ENCODE results near the gene MYO18A. TPM values are rescaled to one million over a fixed set of nuclear protein-coding genes. Genes with fewer than 3 reads are reported as not detected.

MYO18A gene
- total RNA-seq, 1 donor, result 39.8 TPM

DNA sequence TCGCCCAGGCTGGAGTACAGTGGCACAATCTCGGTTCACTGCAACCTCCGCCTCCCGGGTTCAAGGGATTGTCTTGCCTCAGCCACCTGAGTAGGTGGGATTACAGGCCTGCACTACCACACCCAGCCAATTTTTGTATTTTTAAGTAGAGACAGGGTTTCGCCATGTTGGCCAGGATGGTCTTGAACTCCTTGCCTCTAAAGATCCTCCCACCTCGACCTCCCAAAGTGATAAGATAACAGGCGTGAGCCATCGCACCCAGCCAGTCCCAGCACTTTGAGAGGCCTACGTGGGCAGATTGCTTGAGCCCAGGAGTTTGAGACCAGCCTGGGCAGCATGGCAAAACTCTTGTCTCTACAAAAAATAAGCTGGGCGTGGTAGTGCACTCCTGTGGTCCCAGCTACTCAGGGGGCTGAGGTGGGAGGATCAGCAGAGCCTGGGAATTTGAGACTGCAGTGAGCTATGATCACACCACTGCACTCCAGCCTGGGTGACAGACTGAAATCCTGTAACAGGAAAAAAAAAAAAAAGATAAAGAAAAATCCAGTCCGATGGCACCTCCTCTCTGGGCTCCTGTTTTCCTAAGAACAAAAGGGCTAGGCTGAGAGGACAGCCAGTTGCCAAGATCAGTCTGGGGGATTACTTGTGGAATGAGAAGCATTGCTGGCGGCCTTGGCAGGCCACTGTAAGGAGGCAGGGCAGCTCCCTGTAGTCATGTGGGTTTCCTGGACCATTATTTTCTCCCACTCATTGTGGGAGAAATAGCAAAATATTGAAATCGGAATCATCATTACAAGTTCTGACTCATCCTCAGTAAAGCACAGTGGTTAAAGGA is 140.2 kb downstream of the MYO18A start:
- Histone ChIP-seq H3K4me3 (ENCODE audit: insufficient read depth, low read length) (no peak overlapping the region), H2AFZ (ENCODE audit: low read length) (no peak overlapping the region), H3K36me3 (ENCODE audit: insufficient read depth, low read length) (no peaks in the 10 kb centered on the region), H3K27me3 (ENCODE audit: insufficient read depth, low read length) (peaks cover 41% of the 10 kb centered on the region), H3K27ac (ENCODE audit: low read depth, low read length) (peak overlapping the region; percentile 43), H3K79me2 (ENCODE audit: insufficient read depth, low read length) (no peaks in the 10 kb centered on the region), H3K4me2 (ENCODE audit: insufficient read depth, low read length) (peak overlapping the region; percentile 20), H3K4me1 (ENCODE audit: insufficient read depth, low read length) (peaks cover 30% of the 10 kb centered on the region), H3K9me3 (ENCODE audit: low read depth, low read length) (peaks cover under 1% of the 10 kb centered on the region), H4K20me1 (ENCODE audit: insufficient read depth, low read length) (no peaks in the 10 kb centered on the region)
- DNase-seq (ENCODE audit: insufficient read length, low spot score, missing footprints), result peak; percentile 94
- TF ChIP-seq CTCF (IDR thresholded peaks at IDR 0.05; ENCODE audit: extremely low read depth, low read depth, low read length), result no peak

GRCh38 chr17:29038085-29038795 is 142.0 kb downstream of the MYO18A start:
- no peak overlapping the region for H3K27ac ChIP-seq (ENCODE audit: low read depth, low read length)
- no peak for DNase-seq (ENCODE audit: insufficient read length, low spot score, missing footprints)
- H3K9me3 ChIP-seq (ENCODE audit: low read depth, low read length), result peaks cover 8% of the 10 kb centered on the region
- H3K36me3 ChIP-seq (ENCODE audit: insufficient read depth, low read length), result no peaks in the 10 kb centered on the region
- no peak for TF ChIP-seq CTCF (IDR thresholded peaks at IDR 0.05; ENCODE audit: extremely low read depth, low read depth, low read length)
- H3K79me2 ChIP-seq (ENCODE audit: insufficient read depth, low read length), result no peaks in the 10 kb centered on the region
- peaks cover 55% of the 10 kb centered on the region for H3K27me3 ChIP-seq (ENCODE audit: insufficient read depth, low read length)
- no peak overlapping the region for H3K4me3 ChIP-seq (ENCODE audit: insufficient read depth, low read length)
- no peak overlapping the region for H2AFZ ChIP-seq (ENCODE audit: low read length)
- H3K4me1 ChIP-seq (ENCODE audit: insufficient read depth, low read length), result peaks cover 24% of the 10 kb centered on the region
- H3K4me2 ChIP-seq (ENCODE audit: insufficient read depth, low read length), result no peak overlapping the region
- H4K20me1 ChIP-seq (ENCODE audit: insufficient read depth, low read length), result no peaks in the 10 kb centered on the region

- Histone ChIP-seq H3K79me2 (ENCODE audit: insufficient read depth, low read length) (no peaks in the 10 kb centered on the region), H3K4me3 (ENCODE audit: insufficient read depth, low read length) (no peak overlapping the region), H2AFZ (ENCODE audit: low read length) (no peak overlapping the region), H3K36me3 (ENCODE audit: insufficient read depth, low read length) (no peaks in the 10 kb centered on the region), H3K4me1 (ENCODE audit: insufficient read depth, low read length) (peaks cover 19% of the 10 kb centered on the region), H3K9me3 (ENCODE audit: low read depth, low read length) (peaks cover 8% of the 10 kb centered on the region), H3K27me3 (ENCODE audit: insufficient read depth, low read length) (peaks cover 60% of the 10 kb centered on the region), H3K27ac (ENCODE audit: low read depth, low read length) (no peak overlapping the region), H3K4me2 (ENCODE audit: insufficient read depth, low read length) (no peak overlapping the region), H4K20me1 (ENCODE audit: insufficient read depth, low read length) (no peaks in the 10 kb centered on the region)
- DNase-seq (ENCODE audit: insufficient read length, low spot score, missing footprints), result no peak
- no peak for TF ChIP-seq CTCF (IDR thresholded peaks at IDR 0.05; ENCODE audit: extremely low read depth, low read depth, low read length)
Observed at GRCh38 chr17:29037739-29038084, 142.5 kb downstream of the MYO18A start.

DNA sequence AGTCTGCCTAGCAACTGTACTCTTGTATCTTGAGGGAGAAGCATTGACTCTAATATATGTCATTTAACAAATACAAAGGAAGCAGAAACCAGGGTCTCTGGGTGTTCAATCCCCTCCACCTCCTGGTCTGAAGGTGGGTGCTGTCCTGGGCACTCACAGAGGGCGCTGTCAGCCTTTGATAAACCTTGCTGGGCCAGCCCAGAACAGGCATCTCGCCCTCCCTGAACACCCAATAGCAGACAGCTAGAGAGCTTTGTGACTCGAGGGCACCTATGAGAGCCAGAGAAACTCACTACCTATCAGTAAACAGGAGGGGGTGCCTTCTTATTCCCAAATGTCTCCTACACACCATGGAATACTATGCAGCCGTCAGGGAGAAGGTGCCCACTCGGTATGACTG is 143.6 kb downstream of the MYO18A start:
- DNase-seq (ENCODE audit: insufficient read length, low spot score, missing footprints), result no peak
- peaks cover 71% of the 10 kb centered on the region for H3K27me3 ChIP-seq (ENCODE audit: insufficient read depth, low read length)
- no peak overlapping the region for H3K4me2 ChIP-seq (ENCODE audit: insufficient read depth, low read length)
- no peaks in the 10 kb centered on the region for H4K20me1 ChIP-seq (ENCODE audit: insufficient read depth, low read length)
- H3K9me3 ChIP-seq (ENCODE audit: low read depth, low read length), result peaks cover 8% of the 10 kb centered on the region
- H2AFZ ChIP-seq (ENCODE audit: low read length), result no peak overlapping the region
- H3K79me2 ChIP-seq (ENCODE audit: insufficient read depth, low read length), result no peaks in the 10 kb centered on the region
- no peak overlapping the region for H3K27ac ChIP-seq (ENCODE audit: low read depth, low read length)
- H3K4me1 ChIP-seq (ENCODE audit: insufficient read depth, low read length), result peaks cover 13% of the 10 kb centered on the region
- H3K4me3 ChIP-seq (ENCODE audit: insufficient read depth, low read length), result no peak overlapping the region
- H3K36me3 ChIP-seq (ENCODE audit: insufficient read depth, low read length), result no peaks in the 10 kb centered on the region
- TF ChIP-seq CTCF (IDR thresholded peaks at IDR 0.05; ENCODE audit: extremely low read depth, low read depth, low read length), result no peak

All from osteoblast (primary cell).